GM18873 (cell line): ENCODE measurements around the gene DDR1.
"Not testable (repeated sequence)": the region's sequence is repeated elsewhere in the genome, so short reads cannot be mapped to it uniquely, and the experiment has no call there.

Source experiments
- ATAC-seq: cut with Tn5 transposase; IDR thresholded peaks from one replicate; pipeline ENCODE4 v1.9.1; 2021; ENCODE audit warnings: mild to moderate bottlenecking, moderate library complexity, moderate number of reproducible peaks; ENCODE audit not compliant: unreplicated experiment, low FRiP score

DDR1 gene

DNA sequence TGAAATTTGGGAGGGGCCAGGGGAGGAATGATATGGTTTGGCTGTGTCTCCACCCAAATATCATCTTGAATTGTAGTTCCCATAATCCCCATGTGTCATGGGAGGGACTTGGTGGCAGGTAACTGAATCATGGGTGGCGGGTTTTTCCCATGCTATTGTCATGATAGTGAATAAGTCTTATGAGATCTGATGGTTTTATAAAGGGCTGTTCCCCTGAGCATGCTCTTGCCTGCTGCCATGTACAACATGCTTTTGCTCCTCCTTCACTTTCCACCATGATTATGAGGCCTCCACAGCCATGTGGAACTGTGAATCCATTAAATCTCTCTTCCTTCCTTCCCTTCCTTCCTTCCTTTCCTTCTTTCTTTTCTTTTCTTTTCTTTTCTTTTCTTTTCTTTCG lies 31.9 kb upstream of the DDR1 start:
- not testable (repeated sequence) for ATAC-seq

DNA sequence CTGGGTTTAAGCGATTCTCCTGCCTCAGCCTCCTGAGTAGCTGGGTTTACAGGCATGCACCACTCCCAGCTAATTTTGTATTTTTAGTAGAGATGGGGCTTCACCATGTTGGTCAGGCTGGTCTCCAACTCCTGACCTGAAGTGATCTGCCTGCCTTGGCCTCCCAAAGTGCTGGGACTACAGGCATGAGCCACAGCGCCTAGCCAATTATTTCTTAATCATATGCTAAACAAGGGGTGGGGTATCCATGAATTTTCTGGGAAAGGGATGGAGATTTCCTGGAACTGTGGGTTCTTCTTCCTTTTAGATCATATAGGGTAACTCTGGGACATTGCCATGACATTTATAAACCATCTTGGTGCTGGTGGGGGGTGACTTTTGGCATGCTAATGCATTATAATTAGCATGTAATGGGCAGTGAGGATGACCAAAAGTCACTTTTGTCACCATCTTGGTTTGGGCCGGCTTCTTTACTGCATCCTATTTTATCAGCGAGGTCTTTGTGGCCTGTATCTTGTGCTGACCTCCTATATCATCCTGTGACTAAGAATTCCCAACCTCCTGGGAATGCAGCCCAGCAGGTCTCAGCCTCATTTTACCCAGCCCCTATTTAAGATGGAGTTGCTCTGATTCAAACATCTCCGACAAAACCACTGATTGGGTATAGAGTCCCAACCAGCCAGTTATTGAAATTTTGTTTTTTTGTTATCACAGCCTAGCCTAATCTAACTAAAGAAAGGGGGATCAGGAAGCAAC lies 29.9 kb upstream of the DDR1 start:
- no peak for ATAC-seq

DNA sequence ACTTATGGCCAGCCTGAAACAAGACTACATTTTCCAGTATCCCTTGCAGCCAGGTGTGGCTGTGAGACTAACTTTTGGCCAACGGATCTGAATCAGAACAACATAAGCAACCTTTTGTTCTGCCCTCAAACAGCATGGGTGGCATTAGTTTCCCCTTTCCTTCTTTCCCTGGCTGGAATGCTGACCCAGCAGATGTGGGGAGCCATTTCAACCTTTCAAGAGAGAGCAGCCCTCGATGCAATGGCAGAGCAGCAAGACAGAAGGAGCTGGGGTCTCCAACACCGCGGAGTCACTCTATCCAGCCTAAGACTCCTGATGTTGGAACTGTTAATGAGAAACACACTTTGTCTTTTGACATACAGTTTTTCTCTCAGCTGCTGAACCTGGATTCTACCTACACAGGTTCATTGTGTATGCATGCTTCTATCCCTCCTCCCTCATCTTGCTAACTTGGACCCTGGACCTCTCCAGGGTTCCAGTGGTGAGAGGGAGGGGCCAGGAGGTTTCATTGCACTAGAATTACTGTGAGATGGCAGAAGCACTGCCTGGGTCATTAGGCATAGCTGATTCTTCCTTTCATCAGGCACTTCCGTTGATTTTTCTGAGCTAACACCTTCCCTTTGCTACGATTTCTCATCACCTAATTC lies 28.8 kb upstream of the DDR1 start:
- ATAC-seq = no peak

DNA sequence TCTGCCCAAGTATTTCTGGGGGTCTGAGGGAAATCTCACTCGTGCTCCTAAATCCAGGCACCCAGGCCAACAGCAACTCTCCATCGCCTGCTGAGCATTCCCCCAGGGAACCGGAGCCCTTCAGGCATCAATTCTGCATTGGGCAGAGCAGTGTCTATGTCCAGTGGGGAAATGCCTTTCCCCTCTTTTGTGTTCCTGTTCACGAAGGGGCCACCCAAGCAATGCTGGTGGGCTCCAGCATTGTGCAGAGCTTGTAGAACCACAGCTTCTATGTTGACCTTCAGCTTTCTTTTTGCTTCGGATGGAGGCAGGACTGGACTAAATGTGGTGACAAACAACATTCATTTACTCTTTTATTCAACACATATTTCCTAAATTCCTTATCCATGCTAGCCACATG lies 27.2 kb upstream of the DDR1 start:
- no peak for ATAC-seq

DNA sequence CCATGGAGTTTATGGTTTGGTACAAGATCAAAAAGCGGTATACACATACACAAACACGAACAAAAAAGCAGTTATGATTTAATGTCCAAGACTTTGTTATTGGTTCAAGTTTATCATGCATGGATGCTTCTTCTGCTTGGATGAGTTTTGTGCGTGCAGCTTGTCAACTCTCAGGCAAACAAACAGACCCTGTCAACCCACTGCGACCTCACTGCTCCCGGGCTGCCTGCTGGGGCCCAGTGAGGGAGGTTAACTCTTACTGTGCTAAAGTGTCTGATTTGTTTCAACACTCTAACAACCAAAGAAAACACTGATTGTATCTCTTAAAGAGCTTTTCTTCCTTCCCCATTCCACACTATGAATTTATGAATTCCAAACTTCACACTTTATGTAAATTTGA lies 26.8 kb upstream of the DDR1 start:
- no peak for ATAC-seq

DNA sequence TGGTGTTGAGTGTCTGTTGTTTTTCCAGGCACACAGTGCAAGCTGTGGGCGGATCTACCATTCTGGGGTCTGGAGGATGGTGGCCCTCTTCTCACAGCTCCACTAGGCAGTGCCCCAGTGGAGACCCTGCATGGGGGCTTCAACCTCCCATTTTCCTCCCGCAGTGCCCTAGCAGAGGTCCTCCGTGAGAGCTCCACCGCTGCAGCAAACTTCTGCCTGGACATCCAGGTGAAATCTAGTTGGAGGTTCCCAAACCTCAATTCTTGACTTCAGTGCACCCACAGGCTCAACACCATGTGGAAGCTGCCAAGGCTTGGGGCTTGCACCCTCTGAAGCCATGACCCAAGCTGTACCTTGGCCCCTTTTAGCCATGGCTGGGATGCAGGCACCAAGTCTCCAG lies 24.6 kb upstream of the DDR1 start:
- ATAC-seq = not testable (repeated sequence)

DNA sequence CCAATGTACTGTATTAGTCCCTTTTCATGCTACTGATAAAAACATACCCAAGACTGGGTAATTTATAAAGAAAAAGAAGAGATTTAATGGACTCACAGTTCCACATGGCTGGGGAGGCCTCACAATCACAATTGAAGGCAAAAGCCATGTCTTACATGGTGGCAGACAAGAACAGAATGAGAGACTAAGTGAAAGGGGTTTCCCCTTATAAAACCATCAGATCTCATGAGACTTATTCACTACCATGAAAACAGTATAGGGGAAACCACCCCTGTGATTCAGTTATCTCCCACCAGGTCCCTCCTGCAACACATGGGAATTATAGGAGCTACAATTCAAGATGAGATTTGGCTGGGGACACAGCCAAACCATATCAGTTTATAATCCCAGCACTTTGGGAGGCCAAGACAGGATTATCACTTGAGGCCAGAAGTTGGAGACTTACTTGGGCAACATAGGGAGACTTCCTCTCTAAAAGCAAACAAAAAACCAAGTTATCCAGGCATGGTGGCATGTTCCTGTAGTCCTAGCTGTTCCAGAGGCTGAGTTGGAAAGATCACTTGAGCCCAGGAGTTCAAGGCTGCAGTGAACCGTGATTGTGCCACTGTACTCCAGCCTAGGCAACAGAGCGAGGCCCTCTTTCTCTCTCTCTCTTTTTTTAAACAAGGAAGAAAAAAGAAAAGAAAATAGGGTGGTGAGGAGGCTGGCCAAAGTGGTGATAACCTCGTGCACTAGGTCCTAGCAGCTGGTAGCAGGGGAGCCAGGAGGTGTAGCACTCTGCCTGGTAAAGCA lies 22.9 kb upstream of the DDR1 start:
- no peak for ATAC-seq

DNA sequence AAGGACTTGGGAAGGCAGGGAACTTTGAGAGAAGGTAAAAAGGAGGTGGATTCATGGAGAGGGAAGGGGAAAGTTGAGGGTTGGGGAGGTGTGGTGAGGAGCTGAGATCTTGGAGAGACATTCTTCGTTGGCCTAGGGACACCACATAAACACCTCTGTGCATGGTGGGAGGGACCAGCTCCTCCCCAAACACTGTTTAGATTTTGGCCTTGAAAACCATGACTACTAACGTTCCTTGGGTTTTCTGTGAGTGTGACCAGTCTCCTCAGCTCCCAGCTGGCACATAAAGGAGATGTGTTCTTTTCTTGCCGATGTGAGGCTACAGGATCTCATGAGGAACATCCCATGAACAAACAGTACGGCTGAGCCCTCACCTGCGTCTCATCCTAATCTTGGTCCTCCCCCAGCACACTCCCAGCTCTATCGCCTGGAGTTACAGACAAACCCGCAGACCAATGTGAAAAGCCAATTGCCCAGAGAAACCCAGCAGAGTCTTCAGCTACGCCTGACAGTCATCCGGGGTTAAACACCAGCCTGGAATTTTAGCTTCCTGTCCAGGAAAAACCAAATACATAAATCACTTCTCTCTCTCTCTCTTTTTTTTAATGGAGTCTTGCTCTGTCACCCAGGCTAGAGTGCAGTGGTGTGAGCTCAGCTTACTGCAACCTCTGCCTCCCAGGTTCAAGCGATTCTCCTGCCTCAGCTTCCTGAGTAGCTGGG lies 22.0 kb upstream of the DDR1 start:
- no peak for ATAC-seq

DNA sequence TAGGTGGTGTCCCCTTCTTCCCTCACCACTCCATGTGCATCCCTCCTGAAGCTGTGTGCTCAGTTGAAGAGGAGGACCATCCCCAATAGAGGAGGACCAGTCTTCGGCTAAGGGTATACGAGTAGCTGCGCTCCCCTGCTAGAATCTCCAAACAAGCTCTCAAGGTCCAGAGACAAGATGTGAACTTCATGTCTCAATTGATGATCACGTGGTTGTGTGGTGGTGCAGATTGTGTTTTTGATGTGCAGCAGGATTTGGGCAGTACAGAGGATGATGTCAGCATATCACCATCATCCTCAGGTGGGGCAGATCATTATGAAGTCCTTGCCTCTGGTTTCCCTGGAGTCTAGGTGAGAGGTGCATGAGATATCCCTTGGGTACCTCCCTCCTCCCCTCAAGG lies 20.0 kb upstream of the DDR1 start:
- ATAC-seq = no peak

DNA sequence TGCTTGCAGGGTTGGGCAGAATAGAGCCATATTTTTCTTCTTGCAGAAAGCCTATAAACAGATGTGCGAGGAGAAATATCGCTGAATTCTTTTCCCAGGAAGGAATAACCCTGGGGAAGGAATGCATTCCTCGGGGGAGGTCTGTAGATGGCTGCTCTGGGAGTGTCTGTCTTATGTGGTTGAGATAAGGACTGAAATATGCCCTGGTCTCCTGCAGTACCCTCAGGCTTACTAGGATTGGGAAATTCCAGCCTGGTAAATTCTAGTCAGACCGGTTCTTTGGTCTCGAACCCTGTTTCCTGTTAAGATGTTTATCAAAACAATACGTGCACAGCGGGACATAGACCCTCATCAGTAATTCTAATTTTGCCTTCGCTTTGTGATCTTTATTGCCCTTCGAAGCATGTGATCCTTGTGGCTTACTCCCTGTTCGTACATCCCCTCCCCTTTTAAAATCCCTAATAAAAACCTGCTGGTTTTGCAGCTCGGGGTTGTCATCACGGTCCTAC lies 15.0 kb upstream of the DDR1 start:
- ATAC-seq = not testable (repeated sequence)

DNA sequence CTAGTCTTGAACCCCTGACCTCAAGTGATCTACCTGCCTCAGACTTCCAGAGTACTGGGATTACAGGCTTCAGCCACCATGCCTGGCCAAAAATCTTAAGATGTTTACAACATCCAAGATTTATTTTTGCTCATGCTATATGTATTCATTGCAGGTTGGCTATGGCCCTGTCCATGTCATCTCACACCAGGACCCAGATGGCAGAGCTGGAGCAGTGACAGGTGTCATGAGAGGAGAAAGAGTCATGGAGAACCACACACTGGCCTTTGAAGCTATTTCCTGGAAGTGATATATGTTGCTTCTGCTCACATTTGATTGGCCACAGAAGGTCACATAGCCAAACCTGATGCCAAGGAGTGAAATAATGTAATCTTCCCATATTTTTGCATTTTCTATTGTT lies 13.8 kb upstream of the DDR1 start:
- ATAC-seq = no peak

DNA sequence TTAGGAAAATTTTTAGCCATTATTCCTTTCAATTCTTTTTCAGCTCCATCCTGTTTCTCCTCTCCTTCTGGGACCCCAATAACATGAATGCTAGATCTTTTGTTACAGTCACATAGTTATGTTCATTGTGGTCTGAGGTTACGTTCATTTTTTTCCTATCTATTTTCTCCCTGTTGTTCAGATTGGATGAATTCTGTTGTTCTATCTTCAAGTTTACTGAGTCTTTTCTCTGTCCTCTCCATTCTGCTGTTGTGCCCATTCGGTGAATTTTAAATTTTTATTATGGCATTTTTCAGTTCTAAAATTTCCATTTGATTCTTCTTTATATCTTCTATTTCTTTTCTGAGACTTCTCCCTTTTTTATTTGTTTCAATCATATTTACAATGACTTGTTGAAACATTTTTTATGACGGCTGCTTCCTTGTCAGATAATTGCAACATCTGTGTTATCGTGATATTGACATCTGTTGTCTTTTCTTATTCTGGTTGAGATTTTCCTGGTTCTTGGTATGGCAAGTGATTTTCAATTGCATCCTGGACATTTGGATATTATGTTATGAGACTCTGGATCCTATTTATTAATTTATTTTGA lies 12.6 kb upstream of the DDR1 start:
- no peak for ATAC-seq

DNA sequence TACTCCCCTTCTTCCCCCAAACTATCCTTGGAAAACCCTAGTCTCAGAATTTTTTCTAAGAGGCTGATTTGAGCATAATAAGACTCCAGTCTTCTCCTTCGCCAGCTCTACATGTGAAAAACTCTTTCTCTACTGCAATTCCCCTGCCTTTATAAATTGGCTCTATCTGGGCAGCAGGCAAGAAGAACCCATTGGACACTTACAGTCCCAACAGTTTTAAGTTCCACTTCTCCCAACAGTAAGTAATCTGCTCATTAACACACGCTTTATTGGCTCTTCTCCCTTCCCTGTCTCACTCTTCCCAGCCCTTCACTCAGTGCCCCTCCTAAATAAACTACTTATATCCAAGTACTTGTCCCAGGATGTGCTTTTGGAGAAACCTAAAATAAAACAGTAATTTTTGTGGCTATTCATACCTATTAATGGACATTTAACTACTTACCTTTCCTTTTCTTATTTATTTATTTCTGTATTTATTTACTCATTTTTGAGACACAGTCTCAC lies 11.1 kb upstream of the DDR1 start:
- no peak for ATAC-seq

DNA sequence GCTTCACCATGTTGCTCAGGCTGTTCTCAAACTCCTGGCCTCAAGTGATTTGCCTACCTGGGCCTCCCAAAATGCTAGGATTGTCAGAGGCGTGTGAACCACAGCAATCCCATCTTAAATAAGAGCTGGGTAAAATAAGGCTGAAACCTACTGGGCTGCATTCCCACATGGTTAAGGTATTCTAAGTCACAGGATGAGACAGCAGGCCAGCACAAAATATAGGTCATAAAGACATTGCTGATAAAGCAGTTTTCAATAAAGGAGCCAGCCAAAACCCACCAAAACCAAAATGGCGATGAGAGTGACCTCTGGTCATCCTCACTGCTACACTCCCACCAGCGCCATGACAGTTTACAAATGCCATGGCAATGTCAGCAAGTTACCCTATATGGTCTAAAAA lies 10.5 kb upstream of the DDR1 start:
- ATAC-seq = not testable (repeated sequence)

DNA sequence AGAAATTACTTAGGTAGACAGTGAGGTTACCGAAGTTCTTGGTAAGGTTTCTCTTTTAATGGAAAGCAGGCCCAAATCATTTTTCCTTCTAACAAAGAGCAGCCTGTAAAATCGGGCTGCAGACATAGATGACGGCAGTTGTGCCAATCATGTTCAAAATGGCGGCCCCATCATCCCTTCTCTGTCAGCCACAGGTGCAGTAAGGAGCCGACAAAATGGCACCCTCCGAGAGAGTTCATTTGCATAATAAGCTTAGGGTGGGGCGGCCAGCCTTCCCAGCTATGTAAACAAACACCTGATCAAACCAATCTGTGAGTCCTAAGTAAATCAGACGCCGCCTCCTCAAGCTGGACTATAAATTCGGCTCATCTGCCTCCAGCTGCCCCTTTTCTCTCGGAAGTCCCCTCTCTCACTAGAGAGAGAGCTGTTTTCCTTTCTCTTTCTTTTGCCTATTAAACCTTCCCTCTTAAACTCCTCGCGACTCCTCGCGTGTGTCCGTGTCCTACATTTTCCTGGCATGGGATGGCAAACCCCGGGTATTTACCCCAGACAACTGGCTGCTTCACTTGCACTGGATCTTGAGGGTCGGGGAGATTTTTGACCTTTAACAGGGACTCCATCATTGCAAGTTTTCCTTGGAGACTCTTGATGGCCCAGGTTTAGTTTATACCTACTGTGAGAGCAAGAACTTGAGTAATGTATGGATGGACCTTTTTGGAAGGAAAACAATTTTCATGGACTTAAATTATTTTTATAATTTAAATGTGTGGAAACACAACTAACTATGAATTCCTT lies 8.9 kb upstream of the DDR1 start:
- no peak for ATAC-seq

DNA sequence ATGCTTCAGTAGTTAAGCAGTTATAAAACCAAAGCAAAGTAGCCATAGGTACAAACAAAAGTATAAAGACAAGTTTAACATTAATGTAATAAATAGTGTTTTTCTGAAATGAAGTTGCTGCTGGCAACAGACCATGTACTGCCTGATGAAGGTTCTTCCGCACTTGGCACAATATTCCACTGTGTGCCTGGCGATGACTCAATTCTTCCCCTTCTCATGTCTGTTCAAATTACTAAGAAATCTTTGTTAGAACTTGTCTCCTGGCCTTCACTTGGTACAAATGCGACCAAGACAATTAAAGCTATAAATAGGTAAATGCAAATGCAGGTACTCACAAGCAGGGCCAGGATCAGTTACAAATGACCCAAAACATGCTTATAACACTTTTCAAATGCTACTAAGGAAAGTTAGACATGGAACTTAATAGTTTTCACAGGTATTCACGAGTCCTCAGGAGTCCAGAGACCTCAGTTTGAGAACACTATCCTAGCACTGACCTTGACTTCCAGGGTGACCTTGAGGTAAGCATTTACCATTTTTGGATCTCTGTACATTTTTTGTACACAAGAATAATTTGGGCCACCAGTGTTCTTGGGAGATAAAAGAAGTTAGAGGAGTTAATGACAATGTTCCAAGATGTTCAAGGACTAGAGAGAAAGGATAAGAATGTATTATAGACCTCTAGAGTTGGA lies 8.1 kb upstream of the DDR1 start:
- no peak for ATAC-seq

DNA sequence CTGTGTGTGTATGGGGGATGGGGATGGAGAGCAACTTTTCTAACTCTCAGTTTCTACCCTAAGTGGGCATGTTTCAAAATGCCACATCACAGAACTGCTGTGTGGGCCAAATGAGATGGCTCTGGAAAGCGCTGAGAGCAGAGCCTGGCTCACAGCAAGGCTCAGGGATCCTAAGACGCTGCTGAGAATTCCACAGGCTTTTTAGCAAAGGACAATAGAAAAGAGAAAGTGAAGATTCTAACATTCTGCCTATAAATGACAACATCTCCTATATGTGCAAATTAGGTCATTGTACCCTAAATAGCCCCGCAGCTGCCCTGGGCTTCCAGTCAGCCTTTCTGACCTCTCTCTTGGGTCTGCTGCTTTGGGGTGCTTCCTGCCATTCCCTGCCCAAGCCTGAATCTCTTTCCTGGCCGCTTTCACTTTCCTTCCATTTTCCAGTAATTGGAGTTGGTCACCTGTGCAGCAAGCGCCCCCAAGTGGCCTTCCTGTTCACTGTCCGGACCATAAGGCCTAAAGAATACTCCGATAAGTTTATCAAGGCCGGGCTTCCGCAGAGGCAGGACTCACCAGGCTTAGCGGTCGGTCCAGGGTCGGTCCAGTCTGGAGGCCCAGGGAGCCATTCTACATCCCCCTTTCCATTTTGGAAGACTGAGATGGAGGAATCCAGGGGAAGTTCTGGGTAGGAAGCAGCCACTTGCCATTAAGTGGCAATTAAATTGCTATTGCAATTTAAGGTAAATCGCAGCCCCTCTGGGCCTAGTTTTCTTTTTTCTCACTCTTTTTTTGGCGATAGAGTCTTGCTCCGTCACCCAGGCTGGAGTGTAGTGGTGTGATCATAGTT lies 6.7 kb upstream of the DDR1 start:
- no peak for ATAC-seq
